ENCODE results near the gene TMEM184B. TPM values are rescaled to one million over a fixed set of nuclear protein-coding genes. Genes with fewer than 3 reads are reported as not detected.

The TMEM184B gene
- total and polyA plus RNA-seq, 4 donors = 7.5 to 12.6 (median 9.9) TPM

- Histone ChIP-seq H3K4me1 (ENCODE audit: control insufficient read depth in 4 of 4, insufficient read depth in 4 of 4, low read length in 3 of 4) (peaks cover 0 to 3% (median 1%) of the 10 kb centered on the region in 4 donors), H3K27me3 (ENCODE audit: control insufficient read depth in 4 of 4, insufficient read depth in 4 of 4, low read length in 3 of 4) (no peaks in the 10 kb centered on the region), H3K36me3 (ENCODE audit: control insufficient read depth in 4 of 4, insufficient read depth in 3 of 4, low read depth in 1 of 4, low read length in 3 of 4) (peaks cover 0 to 16% (median under 1%) of the 10 kb centered on the region in 4 donors), H3K9me3 (ENCODE audit: control insufficient read depth in 4 of 4, low read length in 3 of 4) (no peaks in the 10 kb centered on the region), H3K4me3 (ENCODE audit: low read depth in 1 of 3, low read length in 3 of 3) (no peak overlapping the region), H3K27ac (ENCODE audit: low read depth in 1 of 2, low read length in 2 of 2) (no peak overlapping the region), H3K9ac (ENCODE audit: low read depth in 1 of 2, low read length in 2 of 2) (no peak overlapping the region)
- WGBS = 93% methylated on average over 8 of the region's 8 CpGs
- no peak for DNase-seq (ENCODE audit: low spot score)
- TF ChIP-seq EGR1 (IDR thresholded peaks at IDR 0.05; ENCODE audit: low read depth in 2 of 2) = no peak
- TF ChIP-seq GABPA (IDR thresholded peaks at IDR 0.05 in 1 of 2, conservative IDR thresholded peaks at IDR 0.05 in 1 of 2) = no peak
- no peak for TF ChIP-seq RAD21 (IDR thresholded peaks at IDR 0.05)
- TF ChIP-seq YY1 (IDR thresholded peaks at IDR 0.05) = no peak
- TF ChIP-seq TAF1 (conservative IDR thresholded peaks at IDR 0.05) = no peak
- TF ChIP-seq SP1 (IDR thresholded peaks at IDR 0.05) = no peak
- TF ChIP-seq JUND (IDR thresholded peaks at IDR 0.05) = no peak
- no peak for TF ChIP-seq MAX (IDR thresholded peaks at IDR 0.05)
- no peak for TF ChIP-seq FOXA2 (IDR thresholded peaks at IDR 0.05)
- no peak for TF ChIP-seq HNF4A (conservative IDR thresholded peaks at IDR 0.05)
- TF ChIP-seq RXRA (IDR thresholded peaks at IDR 0.05) = no peak
- TF ChIP-seq ZBTB33 (IDR thresholded peaks at IDR 0.05) = no peak
- no peak for TF ChIP-seq ATF3 (IDR thresholded peaks at IDR 0.05)
- TF ChIP-seq HNF4G (IDR thresholded peaks at IDR 0.05) = no peak
- TF ChIP-seq REST (IDR thresholded peaks at IDR 0.05) = no peak
- no peak for TF ChIP-seq CTCF (IDR thresholded peaks at IDR 0.05; ENCODE audit: low read depth, low read length, missing input control)
- TF ChIP-seq FOXA1 (IDR thresholded peaks at IDR 0.05) = no peak
- no peak for TF ChIP-seq NR2F2 (IDR thresholded peaks at IDR 0.05)
Observed at GRCh38 chr22:38232196-38232595, 40.6 kb downstream of the TMEM184B start.

Measured in liver (tissue), 9 donors.